Activated naive CD8-positive, alpha-beta T cell treated with anti-CD3 and anti-CD28 coated beads, Interleukin-2, amount 50 U/mL, for 16 hours (primary cell): ENCODE measurements around the gene PNKP.
A peak's percentile ranks its signal among the peaks of the same experiment; 100 is the strongest.

Experiments used
- DNase-seq: peaks from one replicate; pipeline ENCODE4 v3.0.0-alpha.2; 2020; ENCODE audit warnings: low read depth, low spot score

Gene PNKP

DNA sequence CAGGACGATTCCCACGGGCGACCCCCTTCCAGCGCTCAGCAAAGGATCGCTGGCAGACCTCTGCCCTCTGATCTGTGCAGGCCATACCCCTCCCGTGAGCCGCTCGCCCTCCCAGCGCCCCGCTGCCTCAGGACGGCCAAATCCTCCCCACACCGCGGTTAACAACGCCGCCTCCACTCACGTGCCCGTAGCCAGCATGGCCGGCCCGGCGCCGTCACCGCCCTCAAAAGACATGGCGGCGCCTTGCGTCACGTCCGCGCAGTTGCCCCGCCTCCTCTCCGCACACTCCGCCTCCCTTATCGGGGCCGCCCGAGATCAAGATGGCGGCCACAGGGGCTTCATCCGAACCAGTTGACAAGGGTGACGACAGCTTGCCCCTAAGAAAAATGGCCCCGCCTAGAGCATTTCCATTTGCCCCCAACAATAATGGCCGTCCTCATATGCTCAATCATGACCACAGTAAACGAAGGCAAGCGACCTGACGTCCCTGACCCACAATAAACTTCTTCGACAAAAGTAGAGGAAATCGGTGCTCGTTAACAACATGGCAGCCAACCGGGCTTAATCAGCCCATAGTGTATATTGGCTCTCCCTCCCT is 9.1 kb upstream of the PNKP start:
- peak; percentile 94 for DNase-seq

DNA sequence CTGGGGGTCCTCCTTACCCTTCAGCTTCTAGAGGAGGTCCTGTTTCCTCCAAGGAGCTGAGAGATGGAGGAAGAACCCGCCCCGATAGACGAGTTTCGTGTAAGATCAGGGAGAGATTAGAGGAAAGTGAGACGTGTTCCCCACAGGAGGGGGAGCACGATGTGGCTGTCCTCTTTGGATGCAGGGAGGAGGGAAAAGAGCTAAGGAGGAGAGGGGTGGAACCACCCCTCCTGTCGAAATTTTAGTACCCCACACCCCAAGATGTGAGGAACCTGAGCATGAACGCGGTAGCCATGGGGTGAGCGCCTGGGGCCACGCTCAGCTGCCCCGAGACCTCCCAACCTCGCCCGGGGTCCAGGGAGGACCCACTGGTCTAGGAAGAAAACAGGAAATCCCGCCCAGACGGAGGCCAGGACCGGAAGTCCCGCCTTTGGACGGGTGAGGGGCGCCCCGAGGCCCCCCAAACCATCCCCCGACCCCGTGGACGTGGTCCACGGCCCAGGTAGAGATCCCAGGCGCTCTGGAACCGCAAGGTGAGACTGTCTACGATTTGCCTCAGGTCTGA is 8.6 kb upstream of the PNKP start:
- no peak for DNase-seq

DNA sequence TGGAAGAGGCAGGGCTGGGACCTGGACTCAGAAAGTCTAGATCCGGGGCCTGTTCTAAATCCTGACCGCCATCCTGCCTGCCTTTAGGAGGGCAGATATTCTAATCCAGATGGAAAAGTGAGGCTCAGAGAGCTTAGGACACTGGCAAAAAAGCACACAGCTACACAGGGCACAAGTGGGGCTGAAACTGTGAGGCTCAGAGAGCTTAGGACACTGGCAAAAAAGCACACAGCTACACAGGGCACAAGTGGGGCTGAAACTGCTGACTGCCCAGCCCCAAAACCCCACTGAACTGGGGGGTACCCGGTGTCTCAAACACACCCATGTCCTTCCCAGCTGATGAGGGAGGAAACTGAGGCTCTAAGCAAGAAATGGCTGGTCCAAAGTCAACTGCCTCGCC is 7.8 kb upstream of the PNKP start:
- DNase-seq: no peak

DNA sequence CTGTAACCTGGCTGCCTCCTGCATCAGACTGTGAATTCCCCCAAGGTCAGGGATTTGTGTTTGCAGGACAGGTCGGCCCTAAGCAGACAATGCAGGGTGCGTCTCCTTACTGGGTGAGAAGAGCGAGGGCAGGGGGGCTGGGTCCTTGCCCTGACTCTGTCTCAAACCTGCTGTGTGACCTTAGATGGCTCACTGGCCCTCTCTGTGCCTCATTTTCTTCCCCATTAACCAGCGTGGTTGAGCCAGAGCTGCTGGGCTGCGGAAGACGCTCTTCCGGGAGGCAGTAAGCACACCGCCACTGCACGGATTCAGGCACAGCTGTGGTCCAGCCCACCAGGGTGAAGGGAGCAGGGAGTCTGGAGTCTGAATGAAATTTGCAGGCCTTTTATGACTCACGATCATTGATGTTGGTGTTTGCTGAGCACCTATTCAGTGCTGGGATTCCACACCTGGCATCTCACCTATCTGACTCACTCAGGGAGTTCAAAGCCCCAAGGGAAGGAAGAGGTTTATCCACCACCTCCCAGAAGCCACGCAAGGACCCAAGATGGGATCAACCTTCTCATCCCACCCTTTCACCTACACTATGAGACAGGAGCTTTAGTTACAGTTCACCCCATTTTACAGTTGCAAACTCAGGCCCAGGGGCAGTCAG is 7.3 kb upstream of the PNKP start:
- DNase-seq: no peak

DNA sequence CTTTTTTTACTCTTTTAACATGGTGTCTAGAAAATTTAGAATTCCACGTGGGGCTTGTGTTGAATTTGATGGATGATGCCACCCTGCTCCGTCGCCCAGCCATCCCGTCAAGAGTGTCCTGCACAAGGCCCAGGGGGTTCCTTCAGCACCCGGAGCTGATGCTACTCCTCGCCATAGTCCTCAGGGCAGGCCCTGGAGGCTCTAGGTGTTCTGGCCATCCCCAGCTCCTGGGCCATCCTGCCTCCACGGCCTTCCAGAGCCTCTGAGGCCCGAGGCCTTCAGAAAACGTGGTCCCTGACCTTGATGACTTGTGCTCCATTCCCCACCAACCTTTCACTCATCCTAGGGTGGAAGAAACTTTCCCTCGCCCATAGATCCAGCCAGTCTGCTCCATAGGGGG is 6.5 kb upstream of the PNKP start:
- DNase-seq: no peak

DNA sequence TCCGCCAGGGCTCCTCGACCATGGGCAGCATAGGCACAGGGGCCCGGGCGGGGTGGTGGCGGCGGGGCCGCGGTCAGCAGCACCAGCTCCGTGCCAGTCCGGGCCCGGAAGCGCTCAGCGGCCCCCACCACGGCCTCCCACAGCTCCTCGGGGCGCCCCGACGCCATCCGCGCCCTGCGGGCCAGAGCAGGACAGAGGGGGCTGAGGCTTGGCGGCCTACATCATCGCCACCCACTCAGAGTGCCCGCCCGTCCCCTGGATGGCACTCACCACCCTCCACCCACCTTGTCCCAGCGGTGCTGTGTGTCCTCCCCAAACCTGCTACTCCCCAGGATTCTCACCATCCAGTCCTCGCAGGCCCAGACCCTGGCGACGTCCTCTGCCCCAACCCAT is 5.7 kb upstream of the PNKP start:
- DNase-seq: no peak

DNA sequence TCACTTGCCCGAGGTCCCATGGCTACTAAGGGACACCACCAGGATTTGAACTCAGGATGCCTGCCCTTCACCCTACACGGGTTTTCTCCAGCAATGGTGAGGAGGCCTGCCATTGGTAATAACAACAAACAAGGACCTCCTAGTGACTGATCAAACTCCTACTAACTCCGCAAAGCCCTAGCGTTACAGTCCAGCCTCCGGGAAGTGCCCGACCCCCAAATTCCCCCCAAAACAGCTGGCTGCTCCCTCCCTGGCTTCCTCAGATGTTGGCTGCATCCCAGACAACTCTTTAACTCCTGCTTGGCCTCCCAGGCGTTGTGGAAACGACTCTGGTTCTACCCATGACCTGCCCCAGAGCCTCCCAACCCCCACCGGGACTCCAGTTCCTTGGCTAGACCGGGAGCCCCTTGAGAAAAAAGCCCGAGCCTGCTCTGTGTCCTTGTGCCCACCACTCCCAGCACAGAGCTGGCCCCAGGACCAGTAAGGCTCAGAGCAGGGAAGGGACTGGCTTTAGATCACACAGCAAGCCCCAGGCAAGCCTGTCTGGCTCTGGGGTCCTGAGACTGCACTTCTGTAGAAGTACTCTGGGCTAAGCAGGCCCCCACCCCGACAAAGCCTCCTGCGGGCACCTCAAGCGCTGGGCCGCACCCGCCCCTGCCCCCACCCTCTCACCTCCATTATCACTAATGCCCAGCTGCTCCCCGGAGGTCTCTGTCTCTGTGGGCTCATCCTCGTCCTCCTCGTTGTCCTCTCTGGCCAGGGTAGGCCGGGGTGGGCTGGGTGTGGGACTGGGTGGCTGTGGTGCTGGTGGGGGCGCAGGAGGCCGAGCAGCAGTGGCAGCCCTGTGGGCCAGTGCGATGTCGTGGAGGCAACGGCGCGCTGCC is 5.1 kb upstream of the PNKP start:
- DNase-seq: no peak

DNA sequence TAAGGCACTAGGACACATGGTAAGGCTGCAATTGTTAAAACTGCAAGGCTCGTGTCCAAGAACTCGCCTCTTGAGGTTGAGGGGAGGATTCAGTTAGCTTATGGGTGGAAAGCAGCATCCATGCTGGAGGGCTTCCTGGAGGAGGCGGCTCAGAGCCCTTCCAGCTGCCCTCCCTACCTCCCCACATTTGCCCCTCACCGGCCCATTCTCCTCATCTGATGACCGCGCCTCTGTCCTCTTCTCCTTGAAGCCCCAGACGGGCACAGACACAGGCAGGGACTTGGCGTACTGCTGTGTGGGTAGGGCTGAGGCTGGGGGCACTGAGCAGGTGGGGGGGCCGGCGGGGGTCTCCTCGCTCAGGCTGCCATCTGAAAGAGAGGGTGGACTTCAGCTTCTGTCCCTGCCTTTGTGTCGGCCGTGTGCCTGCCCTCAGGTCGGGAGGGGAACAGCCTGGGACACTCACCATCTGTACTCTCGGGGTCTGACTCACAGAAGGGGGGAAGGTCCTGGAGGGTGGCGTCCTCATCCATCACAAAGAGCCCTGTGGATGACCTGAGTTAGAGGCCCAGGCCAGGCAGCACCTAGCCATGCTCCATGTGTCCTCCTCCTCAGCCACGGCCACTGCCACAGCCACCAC is 4.1 kb upstream of the PNKP start:
- DNase-seq: no peak

DNA sequence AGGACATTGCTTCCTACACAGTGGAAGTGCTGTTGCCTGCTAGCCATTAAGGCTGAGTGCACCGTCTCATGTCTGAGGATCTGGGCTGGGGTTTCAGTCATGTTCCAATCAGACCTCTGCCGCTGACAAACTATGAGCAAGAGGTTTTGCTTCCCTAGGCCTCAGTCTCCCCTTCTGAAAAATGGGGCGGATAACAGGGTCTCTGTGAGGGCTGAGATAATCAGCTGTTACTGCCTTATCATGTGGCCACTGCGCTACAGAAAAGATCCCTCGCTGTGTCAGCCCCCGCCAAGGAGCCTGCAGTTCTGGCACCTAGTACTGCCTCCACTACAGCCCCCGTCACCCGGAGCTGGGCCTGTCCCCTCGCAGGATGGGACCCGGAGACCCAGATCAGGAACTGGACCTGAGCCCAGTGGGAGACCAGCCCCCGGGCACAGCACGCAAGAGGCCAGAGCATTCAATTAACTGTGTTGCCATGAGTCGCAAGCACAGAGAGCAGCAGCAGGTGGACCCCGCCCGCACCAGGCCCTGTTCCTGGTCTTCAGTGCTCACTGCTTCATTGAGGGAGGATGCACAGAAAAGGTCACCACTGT is 3.0 kb upstream of the PNKP start:
- DNase-seq: no peak

DNA sequence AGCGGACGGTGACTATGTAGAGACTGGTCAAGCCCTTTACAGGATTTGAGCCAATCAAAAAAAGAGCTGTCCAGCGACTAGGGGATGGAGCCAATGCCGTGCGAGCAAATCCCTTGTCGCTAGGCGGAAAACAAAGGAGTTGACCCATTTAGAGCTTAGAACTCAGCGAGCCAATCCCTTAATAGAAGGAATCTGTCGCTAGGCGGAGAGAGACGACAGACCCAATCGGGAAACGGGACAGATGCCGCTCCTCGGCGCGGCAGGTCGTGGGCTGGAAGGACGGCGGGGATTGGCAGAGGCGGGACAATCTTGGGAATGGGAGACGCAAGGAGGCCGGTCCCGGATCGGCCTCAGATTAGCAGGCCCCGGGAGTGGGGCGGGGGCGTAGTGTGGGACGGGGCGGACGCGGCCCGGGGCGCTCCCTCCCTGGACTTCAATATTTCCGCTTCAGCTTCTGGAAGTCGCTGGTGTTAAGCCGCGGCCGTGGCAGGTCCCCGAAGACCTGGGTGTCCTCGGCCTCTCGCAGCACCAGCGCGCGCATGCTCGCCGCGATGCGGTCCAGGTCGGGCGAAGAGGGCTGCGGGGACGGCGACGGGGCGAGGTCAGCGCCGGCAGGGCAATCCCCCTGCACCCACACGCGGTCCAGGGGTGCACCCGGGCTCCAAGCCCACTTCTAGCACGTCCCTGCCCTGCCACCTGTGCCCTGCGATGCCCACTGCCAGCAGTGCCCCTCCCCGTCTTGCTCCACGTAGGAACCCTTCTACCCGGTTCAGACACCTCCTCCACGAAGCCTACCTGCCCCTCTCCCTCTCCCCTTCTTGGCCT is 2.3 kb upstream of the PNKP start:
- DNase-seq: peak; percentile 74

DNA sequence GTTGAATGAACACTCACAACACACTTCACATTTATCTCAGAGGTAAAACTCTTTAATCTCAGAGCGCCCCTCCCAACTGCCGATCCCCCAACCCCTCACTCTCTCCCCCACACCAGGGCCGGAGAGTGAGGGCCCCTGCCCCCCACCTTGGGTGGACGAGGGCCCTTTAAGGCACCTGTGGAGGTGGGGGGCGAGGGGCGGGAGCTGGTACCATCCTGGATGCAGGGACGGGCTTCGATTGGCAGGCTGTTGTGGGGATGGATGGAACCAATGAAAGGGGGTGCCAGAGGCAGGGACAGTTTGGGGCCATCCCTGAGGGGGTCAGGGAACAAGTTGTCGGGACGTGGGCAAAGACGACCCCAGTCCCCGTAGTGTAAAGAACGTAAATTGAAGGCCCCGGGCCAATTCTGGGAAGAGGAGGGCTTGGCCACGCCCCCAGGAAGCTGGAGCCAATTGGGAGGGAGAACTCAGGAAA is 1.7 kb upstream of the PNKP start:
- DNase-seq: no peak

DNA sequence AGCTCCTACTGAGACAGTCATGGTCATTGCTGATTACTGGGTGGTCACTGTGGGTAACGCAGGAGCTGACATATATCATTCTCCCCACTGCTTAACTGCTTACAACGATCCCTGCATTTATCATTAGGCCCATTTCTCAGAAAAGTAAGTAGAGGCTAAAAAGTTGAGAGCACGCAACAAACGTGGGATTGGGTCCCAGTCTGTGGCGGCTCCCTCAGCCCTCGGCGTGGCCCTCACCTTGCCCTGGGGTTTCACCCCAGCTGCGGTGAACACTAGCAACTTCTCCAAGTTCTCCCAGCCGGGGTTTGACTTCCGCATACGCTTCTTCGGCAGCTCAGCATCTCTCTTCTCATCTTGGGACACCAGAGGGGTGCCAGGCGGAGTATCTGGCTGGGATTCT is 2.5 kb downstream of the PNKP start:
- DNase-seq: no peak

DNA sequence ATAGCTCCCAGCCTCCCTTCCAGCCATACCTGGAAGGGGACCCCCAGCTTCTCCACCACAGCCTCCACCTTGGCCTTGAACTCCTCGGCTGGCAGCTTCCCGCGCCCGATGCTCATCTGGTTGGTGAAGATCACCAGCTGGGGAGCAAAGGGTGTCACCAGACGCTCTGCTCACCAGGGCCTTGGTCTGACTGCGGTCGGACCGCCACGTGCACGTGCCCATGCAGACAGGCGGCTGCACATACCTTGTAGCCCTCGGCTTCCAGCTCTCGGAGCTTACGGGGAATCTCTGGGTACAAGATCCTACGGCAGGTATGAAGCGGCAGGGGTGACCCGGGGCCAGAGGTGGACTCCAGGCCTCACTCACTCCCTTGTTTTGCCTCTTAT is 3.4 kb downstream of the PNKP start:
- no peak for DNase-seq

DNA sequence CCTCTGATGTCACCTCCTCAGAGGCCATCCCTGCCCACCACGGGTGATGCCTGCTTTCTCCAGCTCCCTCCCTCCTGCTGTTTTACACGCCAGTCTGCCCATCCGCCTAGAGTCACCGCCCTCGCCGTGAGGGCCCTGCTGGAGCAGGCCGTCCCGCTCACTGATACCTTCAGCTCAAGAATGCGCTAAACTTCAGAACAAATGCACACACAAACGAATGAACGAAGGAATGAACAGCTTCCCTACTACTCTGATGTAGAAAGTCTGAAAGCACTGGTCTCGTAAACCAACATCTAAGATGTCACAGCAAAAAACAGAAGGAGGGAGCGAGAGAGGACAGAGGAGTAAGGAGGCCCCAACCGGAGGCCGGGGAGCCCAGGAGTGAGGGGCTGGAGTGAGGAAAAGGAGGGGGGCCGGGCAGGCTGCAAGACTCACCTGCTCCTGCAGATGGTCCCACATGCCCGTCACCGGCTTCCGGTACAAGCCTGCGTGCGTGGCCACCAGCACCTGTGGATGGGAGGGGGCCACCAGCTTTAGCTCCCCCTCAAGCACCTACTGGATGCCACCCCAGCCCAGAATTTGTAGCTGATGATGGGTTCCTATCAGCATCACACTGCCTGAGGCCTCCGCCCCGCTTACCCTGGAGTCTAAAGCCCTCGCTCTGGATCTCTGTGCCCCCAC is 4.0 kb downstream of the PNKP start:
- no peak for DNase-seq

DNA sequence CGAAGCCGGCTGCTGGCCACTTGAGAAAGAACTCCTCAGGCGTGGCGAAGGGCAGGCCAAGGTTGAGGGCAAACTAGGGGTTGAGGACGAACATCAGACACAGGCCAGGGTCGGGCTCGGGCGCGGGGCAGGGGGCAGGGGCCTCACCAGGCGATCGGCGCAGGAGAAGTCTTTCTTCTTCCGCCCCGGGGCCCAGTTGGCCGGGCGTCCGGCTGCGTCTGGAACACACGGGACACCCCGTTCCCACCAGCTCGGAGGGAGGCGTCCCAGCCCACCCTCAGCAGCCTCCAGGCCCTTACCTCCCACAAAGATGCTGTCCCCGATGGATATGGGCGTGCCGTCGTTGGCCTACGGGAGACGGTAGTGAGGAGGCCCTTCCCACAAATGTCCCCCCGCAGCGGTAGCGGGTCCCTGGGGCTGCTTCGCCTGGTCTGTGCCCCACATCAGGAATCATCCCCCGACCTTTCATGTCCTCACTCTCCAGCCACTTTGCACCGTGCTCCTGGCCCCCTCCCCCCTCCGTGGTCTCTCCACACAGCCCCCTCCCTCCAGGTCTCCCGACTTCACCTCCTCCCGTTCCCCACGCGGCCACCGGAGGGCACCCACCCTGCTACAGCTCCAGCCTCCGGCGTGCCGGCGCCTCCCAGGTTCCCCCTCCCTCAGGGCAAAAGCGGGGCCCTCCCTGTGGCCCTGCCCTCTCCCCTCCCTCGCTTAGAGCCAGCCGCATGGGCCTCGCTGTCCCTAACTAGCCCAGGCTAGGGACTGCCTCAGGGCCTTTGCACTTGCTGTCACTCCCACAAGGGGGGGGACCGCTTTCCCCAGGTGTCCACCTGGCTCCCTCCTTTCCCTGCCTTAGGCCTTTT is 4.8 kb downstream of the PNKP start:
- DNase-seq: no peak

DNA sequence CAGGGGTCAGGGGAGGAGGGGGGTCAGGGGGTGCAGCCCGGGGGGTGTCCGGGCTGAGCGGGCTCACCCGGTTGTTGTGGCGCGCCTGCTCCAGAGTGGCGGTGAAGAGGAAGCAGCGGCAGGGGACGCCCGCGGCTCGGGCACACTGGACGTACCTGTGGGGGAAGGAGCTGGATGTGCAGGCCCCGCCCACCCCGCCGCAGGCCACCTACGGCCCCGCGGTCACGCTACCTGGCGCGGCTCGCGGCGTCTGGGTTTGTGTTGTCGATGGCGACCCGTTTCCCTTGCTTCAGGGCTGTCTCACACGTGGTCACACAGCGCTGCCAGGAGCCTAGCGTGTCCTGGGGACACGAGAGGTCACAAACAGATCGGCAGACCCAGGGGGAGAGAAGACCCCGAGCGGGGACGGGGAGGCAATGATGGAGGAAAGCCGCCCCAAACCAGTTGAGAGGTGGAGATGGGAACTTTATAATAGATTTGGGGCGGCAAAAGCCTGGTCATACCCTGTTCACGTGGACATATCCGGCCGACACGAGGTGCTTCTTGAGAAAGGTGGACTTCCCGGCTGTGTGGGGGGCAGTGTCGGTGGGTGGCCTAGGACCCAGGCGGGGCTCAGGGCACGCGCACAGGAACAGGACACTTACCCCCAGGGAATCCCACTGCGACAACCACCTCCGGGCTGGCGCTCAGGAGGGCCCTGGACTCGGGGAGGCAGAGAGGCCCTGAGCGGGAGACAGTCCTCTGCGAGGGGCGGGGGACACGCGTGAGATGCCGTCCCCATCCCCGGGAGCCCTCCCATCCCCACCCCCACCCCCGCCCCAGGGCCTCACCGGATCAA is 5.6 kb downstream of the PNKP start:
- DNase-seq: no peak

DNA sequence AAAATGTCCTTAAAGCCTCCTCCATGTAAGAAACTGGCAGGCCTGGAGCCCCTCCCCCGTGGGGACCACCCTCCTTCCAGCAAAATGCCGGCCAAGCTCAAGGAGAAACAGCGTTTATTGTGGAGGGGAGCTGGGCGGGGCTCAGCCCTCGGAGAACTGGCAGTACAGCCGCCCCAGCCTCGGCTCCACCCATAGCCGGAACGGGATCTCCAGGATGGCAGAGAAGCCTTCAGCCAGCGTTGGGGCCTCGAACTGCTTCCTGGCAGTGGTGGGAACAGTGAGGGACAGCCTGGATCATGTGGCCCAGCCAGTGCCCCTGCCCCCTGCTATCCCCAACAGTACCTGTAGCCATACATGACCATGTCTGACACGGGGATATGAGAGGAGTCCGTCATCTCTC is 6.3 kb downstream of the PNKP start:
- DNase-seq: no peak
